AG10803 (cell line): ENCODE results near the gene TNS3.

Experiments used
- DNase-seq: peaks from one replicate; pipeline ENCODE4 v3.0.0; 2010; ENCODE audit warnings: low read depth
- H3K4me3 ChIP-seq: 2 replicates; pipeline ENCODE4 v1.5.1; 2011; ENCODE audit warnings: mild to moderate bottlenecking, low read length, control low read depth
- TF ChIP-seq, protein P1 (sequence below): conservative IDR thresholded peaks from 2 replicates; pipeline ENCODE4 v1.5.1; 2011; ENCODE audit warnings: mild to moderate bottlenecking, low read length, control low read depth, inconsistent platforms

Gene TNS3

DNA sequence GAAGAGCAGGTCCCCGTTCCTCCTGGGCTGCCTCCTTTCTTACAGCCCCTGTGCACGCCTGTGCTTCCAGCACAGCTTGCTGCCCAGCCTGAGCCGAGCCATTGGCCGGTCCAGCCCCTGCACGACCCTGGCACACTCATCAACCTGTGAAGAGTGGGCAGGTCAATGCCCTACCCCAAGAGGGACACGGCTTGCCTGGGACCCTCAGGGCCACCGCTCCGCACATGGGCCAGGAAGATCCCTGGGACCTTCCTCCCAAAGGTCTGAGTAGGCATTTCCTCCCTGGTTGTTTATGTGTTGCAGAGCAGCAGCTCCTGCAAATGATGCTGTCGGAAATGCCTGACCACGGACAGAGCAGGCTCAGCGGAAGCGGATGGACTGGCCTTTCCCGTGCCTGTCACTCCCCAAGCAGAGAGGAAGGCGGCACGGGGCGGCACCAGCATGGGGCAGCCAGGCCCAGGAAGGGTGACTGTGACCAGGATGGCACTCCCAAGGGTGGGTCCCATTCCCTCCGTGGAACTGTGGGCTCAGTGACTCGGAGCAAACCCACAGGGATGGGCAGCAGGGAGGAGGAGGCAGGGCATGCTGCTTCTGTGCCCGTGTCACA, 252.5 kb downstream of the TNS3 start:
- no peak for DNase-seq
- TF ChIP-seq, protein P1, sequence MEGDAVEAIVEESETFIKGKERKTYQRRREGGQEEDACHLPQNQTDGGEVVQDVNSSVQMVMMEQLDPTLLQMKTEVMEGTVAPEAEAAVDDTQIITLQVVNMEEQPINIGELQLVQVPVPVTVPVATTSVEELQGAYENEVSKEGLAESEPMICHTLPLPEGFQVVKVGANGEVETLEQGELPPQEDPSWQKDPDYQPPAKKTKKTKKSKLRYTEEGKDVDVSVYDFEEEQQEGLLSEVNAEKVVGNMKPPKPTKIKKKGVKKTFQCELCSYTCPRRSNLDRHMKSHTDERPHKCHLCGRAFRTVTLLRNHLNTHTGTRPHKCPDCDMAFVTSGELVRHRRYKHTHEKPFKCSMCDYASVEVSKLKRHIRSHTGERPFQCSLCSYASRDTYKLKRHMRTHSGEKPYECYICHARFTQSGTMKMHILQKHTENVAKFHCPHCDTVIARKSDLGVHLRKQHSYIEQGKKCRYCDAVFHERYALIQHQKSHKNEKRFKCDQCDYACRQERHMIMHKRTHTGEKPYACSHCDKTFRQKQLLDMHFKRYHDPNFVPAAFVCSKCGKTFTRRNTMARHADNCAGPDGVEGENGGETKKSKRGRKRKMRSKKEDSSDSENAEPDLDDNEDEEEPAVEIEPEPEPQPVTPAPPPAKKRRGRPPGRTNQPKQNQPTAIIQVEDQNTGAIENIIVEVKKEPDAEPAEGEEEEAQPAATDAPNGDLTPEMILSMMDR: no peak
- H3K4me3 ChIP-seq: no peak overlapping the region

DNA sequence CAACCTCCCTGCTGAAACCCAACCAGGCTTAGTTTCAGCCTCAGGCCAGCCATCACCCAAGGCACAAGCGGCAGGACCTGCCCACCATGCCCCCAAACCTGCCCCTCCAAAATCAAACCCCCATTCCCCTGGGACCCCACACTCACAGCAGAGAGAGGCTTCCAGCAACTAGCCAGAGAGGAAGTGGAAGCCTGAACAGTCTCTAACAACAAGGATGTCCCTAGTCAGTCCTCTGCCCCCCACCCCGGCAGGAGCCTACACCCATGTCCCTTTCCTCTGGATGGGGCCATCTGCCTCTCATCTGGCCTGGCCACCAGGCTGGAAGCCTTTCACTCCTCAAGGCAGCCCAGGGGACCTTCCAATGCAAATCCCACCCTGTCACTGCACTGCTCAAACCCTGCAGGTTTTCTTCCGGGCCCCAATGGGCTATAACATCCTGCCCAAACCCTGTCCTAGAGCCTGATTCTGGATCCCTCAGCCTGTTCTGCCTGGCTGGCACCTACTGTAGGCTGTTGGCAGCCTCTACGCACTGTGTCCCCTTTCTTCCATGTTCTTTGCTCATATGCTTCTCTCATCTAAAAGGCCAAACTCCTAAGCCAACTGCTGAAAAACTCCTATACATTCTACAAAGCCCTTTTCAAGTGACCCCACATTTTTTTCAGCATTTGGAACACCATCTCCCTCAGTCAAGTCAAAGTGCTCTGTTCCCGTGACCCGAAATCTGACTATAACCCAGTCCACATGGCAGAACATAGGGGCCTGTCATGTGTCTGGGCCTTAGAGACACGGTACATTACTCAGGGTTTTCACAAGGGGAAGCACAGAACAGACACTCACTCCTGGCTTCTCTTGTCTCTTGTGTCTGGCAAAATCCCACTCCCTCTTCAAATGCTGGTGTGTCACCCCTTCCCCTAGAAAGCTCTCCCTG, 253.3 kb downstream of the TNS3 start:
- TF ChIP-seq, protein P1: no peak
- DNase-seq: no peak
- peak overlapping the region; percentile 17; the same call in 1 of the 2 replicates for H3K4me3 ChIP-seq

DNA sequence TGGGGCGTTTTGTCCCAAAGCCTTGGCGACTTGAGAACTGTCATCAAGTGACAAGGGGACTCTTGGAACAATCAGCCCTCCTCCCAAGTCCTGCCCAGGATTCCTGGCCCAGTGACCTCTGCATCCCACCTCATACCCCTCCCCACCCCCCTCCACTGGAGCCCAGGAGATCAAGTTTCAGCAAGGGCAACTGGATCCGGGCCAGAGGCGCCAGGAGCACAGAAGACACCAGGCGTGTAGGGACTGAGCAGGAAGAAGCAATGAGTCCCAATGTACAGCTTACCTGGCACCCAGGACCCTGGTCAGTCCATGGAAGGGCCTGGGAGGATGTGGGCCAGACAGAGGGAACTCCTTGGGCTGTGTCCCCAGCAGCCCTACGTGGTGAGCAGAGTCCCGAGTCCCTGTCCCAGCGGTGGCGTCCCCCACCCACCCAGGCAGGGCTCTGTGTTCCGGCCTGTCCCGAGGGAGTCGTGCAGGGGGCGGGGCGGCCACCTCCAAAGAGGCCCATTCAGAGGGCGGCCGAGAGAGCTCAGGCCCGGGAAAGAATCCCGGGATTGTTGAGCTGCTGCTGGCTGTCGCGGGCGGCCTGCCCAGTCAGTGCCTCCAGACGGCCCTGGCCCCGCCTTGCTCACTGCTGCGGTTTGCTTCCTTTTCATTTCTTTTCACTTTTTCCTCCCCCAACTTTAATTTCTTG, 254.1 kb downstream of the TNS3 start:
- H3K4me3 ChIP-seq: peak overlapping the region; percentile 45
- DNase-seq: peak; percentile 88
- TF ChIP-seq, protein P1: no peak

DNA sequence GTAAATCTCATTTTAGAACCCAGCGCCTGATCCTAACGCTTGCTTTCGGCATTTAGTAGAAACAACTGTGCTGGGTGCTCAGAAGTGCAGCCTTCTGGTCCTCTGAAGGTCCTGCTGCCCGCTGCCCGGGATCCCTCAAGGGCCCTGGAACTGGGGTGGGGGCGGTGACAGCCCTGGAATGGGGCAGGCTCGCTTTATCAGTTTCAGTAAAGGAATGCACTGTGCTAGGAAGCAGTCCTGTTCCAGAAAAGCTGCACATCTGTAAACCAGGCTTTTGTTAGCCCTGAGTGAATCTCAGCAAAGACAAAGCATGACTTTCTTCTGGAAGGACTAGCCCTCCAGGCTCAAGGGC, 254.6 kb downstream of the TNS3 start:
- H3K4me3 ChIP-seq: peak overlapping the region; percentile 45; the same call in 1 of the 2 replicates
- TF ChIP-seq, protein P1: no peak
- DNase-seq: peak; percentile 60

DNA sequence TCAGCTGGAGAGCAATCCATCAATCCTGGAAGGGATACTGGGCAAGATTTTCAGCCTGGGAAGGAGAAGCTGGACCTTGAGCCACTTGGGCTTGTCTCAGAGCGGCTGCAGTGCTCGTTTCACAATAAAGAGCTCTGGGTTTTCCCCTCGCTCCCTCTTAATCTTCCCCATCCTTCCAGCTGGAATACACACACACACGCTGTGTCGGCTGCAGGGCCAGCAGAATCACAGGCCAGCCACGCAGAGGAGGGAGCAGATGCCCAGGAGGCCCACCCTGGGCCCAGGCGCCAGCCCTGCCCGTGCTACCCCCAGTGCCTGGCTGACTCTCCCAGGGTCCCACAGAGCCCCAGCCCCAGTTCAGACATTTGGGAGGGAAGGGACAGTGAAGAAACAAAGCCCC, 255.1 kb downstream of the TNS3 start:
- peak; percentile 81 for DNase-seq
- H3K4me3 ChIP-seq: no peak overlapping the region
- TF ChIP-seq, protein P1: no peak

DNA sequence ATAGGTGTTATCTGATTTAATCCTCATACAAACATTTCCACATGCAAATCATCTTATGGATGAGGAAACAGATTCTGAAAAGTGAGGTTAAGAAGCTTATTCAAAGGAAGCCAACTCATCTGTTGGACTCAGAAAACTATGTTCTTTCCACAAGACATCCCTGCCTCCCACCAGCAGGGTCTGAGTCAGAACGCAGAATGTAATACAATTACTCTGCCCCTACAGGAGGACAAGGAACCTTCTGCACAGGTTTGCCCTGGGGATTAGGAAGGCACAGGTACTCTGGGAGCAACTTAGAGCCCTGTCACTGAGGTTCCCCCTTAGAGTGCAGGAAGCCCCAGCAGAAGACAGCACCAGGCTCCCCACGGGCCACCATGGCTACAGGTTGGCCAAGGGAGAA, 255.7 kb downstream of the TNS3 start:
- TF ChIP-seq, protein P1: peak; percentile 58
- DNase-seq: peak; percentile 77
- H3K4me3 ChIP-seq: no peak overlapping the region
